ENCODE measurements around the gene OR3A3.
"Not testable (repeated sequence)": the region's sequence is repeated elsewhere in the genome, so short reads cannot be mapped to it uniquely, and the experiment has no call there.

OR3A3 gene

DNA sequence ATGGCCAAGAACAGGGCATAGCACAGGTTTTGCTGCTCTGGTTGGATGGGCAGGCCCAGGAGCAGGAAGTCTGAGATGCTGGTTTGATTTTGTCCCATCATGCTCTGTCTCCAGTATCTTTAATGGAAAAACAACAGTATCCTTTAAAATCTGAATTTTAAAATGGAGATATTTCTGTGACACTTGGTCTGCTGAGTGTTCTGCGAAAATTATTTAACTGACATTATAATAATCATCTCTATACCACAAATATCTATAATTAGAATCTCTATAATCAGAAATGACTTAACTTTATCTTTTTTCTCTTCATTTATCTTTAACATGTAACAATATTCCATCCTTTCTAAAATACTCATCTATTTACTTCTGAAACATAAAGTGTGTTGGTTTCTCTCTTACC, 12.9 kb upstream of the OR3A3 start, which contains the start of gene OR1E1:
OR1E1 (minus strand) TSS at position 101 of the 400 bp plus-strand sequence; CDS start at position 101, 0 bp downstream.
- TF ChIP-seq, protein P1, sequence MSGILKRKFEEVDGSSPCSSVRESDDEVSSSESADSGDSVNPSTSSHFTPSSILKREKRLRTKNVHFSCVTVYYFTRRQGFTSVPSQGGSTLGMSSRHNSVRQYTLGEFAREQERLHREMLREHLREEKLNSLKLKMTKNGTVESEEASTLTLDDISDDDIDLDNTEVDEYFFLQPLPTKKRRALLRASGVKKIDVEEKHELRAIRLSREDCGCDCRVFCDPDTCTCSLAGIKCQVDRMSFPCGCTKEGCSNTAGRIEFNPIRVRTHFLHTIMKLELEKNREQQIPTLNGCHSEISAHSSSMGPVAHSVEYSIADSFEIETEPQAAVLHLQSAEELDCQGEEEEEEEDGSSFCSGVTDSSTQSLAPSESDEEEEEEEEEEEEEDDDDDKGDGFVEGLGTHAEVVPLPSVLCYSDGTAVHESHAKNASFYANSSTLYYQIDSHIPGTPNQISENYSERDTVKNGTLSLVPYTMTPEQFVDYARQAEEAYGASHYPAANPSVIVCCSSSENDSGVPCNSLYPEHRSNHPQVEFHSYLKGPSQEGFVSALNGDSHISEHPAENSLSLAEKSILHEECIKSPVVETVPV (CRISPR knock-in tag; IDR thresholded peaks at IDR 0.05): no peak
- TF ChIP-seq CSDC2 (CRISPR knock-in tag; IDR thresholded peaks at IDR 0.05) (no peak), ESRRG (CRISPR knock-in tag; IDR thresholded peaks at IDR 0.05) (no peak), ZNF70 (CRISPR knock-in tag; IDR thresholded peaks at IDR 0.05) (no peak), ZFP3 (CRISPR knock-in tag; IDR thresholded peaks at IDR 0.05) (no peak), GLIS3 (CRISPR knock-in tag; IDR thresholded peaks at IDR 0.05) (no peak), ZC3H10 (CRISPR knock-in tag; IDR thresholded peaks at IDR 0.05) (no peak), SNAI2 (CRISPR knock-in tag; IDR thresholded peaks at IDR 0.05) (no peak), TOX (CRISPR knock-in tag; IDR thresholded peaks at IDR 0.05; ENCODE audit: borderline replicate concordance) (no peak), PATZ1 (CRISPR knock-in tag; IDR thresholded peaks at IDR 0.05; ENCODE audit: borderline replicate concordance) (no peak)
- ATAC-seq: no peak

DNA sequence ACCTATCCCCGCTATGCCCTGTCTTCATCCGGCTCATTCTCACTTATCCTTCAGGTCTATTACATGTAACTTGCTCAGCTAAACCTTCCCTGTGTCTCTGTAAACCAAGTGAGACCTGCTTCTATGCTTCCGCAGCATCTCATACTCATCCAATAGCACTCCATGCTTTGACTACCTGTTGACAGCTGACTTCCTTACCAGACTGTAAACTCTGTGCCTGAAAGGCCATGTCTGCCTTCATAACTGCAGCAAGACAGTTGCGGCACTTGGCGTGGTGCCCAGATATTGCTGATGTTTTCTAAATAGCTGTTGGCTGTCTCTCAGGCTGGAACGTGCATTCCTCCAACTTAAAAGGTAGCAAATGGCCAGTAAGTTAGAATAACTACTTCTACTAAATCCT, 11.1 kb upstream of the OR3A3 start:
- no peak for TF ChIP-seq ZC3H10 (CRISPR knock-in tag; IDR thresholded peaks at IDR 0.05)
- TF ChIP-seq SNAI2 (CRISPR knock-in tag; IDR thresholded peaks at IDR 0.05): no peak
- no peak for TF ChIP-seq ZFP3 (CRISPR knock-in tag; IDR thresholded peaks at IDR 0.05)
- ATAC-seq: no peak

DNA sequence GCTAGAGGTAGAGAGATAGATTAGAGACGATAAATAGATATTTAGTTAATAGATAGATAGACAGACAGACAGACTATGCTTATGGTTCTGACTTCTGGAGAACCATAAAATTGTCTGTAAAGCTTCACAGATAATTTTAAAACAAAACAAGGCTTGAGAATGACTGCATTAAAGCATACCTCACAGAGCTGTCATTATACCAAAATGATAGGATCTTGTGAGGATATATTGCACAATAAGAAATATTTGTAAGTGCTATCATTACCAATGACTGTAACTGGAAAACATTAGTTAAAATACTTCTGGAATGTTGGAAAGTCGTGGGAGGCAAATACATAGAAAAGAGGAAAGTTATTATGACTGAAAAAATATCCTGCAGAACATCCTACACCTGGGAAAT, 9.4 kb upstream of the OR3A3 start:
- no peak for ATAC-seq
- TF ChIP-seq OSR1 (CRISPR knock-in tag; IDR thresholded peaks at IDR 0.05) (no peak), RARB (CRISPR knock-in tag; IDR thresholded peaks at IDR 0.05) (no peak), PATZ1 (CRISPR knock-in tag; IDR thresholded peaks at IDR 0.05; ENCODE audit: borderline replicate concordance) (no peak), BACH2 (CRISPR knock-in tag; IDR thresholded peaks at IDR 0.05; ENCODE audit: borderline replicate concordance) (no peak), SNAI2 (CRISPR knock-in tag; IDR thresholded peaks at IDR 0.05) (no peak)

- not testable (repeated sequence) for ATAC-seq
These were observed 7.3 kb upstream of the OR3A3 start for GRCh38 chr17:3403856-3404255.

GRCh38 chr17:3412216-3412615, 1.0 kb downstream of the OR3A3 start:
- not testable (repeated sequence) for ATAC-seq

GRCh38 chr17:3415610-3416009, 4.4 kb downstream of the OR3A3 start:
- ATAC-seq: no peak

More at GRCh38 chr17:3415610-3416009, 4.4 kb downstream of the OR3A3 start:
- TF ChIP-seq BACH2 (CRISPR knock-in tag; IDR thresholded peaks at IDR 0.05; ENCODE audit: borderline replicate concordance) (no peak), RARB (CRISPR knock-in tag; IDR thresholded peaks at IDR 0.05) (no peak), CREB5 (CRISPR knock-in tag; IDR thresholded peaks at IDR 0.05; ENCODE audit: low read depth) (no peak), TCF4 (CRISPR knock-in tag; IDR thresholded peaks at IDR 0.05; ENCODE audit: borderline replicate concordance) (no peak), CSDC2 (CRISPR knock-in tag; IDR thresholded peaks at IDR 0.05) (no peak), POU6F1 (CRISPR knock-in tag; IDR thresholded peaks at IDR 0.05; ENCODE audit: borderline replicate concordance, low read depth) (no peak)
